ENCODE measurements around the gene KLHDC10.
"Not testable (repeated sequence)": the region's sequence is repeated elsewhere in the genome, so short reads cannot be mapped to it uniquely, and the experiment has no call there.

KLHDC10 gene

GRCh38 chr7:130118801-130119200 is 48.5 kb downstream of the KLHDC10 start:
- DNase-seq, result no peak

GRCh38 chr7:130123501-130123900 is 53.2 kb downstream of the KLHDC10 start:
- no peak for DNase-seq

GRCh38 chr7:130124711-130125110 is 54.4 kb downstream of the KLHDC10 start:
- DNase-seq, result no peak

- not testable (repeated sequence) for DNase-seq
These were observed 56.5 kb downstream of the KLHDC10 start for GRCh38 chr7:130126840-130127239.

DNA sequence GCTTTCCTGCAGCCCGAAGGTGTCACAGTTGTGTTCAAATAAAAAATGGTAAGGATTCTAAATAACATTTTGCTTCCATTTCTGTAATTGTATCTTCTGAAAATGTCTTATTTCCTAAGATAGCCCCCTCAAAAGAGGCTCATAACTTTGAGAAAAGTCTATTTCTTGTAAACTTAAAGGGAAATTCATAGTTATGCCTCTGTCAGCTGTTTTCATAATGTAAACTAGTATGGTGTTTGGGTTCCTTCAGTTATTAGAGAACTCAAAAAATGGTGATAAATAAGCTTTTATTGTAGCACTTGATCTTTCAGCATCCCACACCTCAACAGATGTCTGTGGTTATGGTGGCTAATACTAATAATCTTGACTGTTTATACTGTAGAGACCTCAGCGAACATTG is 57.1 kb downstream of the KLHDC10 start:
- no peak for DNase-seq

GRCh38 chr7:130127821-130128317 is 57.5 kb downstream of the KLHDC10 start:
- DNase-seq, result no peak

- no peak for DNase-seq
These were observed 58.7 kb downstream of the KLHDC10 start for GRCh38 chr7:130129011-130129411.

DNA sequence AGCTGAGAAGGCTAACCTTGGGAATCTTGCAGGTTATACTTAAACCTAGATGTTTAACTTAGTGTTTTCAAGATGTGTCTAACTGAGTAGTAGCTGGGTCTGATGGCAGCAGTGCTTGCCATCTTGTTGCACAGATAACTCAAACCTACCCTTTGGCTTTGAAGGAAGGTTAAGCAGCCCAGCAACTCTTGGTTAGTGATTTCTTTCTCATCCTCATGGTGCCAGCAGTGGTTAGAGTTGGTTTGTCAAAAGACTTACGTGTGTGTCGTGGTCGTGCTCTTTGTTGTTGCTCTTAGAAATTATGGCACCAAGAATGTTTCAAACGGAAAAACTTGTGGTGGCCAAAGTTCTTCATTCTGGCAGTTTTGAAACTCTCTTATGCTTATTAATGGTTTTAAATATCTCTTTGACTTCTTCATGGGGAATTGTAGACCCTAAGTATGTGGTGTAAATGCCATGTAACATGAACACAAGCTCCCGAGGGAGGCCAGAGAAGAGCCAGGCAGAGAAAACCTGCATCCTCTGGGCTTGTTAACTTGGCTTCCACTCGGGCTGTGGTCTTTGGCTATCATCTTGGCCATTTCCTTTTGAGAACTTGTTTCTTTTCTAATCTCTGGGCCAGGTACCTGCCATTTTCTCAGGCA is 61.0 kb downstream of the KLHDC10 start:
- no peak for DNase-seq

DNA sequence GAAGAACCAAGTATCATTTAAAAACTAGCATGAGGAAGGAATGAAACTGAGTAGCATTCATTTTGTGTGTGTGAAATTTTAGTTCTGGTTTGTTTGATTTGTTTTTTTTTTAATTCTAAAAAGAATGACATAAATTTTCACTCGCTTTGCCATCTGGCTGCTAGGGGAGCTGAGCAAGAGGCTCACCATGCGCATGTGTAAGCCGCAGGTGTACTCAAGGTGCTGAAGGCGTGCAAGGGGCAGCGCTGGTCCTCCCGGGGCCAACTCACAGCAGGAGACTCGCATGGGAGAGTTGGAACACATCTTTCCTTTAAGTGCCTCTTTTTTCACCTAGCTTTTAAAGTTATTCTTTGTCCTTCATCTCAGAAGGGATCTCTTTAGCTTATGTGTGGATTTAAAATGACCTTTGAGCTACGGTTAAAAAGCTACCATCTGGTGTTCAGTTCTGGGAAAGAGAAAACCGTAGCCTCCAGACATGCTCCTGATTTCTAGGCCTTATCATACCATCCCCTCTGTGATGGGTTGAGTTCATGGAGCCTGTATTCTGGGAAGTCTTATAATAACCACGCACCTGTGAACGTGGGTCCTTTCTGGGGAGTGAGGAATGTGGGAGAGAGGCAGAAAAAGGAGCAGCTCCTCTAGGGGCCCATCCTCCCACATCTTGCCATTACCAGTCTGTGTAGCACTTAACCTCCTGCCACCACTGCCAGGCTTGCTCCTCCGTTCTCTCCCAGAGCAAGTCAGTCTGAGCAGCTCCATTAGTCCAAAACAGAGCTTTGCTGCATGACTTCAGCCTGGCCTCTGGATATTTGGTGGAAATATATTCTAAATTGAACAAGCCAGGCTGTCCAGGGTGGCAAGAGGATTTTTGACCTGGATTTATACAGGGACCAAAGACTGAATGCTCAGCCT is 61.9 kb downstream of the KLHDC10 start:
- DNase-seq, result peak; percentile 87

DNA sequence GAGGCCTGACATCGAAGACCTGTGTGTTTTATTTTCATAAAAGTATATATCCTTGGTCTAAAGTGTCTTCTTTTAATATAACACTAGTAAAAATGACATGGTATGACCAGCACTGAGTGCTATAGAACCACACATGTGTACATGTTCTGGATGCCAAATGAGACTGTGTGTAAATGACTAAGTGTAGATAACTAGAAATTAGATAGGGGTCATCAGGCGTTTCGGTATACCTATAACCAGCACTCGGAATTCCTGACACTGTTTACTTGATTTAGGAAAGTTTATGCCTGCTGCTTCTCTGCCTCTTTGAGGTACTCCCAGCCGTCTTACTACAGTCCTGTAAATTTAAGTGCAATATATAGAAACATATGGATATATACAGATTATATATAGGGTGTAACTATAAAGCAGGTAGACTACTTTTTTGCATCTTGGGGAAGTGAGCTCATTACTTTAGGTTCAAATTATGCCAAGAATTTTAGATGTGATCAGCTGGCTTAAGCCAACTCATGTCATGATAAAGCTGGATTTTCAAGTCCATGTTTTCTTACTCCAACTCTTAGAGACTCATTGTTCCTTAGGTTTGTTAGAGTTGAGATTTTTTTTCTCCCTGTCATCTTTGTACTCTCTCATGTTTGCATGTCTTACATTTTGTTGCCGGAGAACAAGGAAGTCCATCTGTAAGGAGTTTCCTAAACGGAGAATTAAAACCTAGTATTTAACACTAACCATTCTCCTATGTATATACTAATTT is 62.9 kb downstream of the KLHDC10 start:
- DNase-seq, result no peak

DNA sequence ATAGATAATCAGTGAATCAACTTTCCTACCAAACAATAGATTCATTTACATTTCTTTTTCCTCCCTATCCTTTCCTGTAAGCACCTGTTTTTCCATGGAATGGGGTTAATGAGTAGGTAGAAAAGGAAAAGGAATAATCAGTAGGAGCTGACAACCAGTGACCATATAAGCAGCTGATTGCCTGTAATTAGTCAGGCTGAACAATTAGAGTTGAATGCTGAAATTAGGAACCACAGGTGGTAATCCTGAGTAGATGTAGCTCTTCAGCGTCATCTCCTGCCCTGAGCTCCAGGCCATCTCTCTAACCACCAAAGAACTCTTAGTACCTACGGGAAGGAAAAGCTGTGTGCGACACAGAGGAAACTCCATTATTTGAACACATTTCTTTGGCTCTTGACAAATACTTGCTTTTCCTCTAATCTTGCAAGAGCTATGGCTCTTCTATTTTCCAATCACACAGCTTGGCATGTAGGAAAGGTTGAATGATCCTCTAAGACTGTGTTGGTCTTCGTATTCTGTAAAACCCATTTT is 63.8 kb downstream of the KLHDC10 start:
- no peak for DNase-seq

GRCh38 chr7:130134726-130135125 is 64.4 kb downstream of the KLHDC10 start:
- no peak for DNase-seq

DNA sequence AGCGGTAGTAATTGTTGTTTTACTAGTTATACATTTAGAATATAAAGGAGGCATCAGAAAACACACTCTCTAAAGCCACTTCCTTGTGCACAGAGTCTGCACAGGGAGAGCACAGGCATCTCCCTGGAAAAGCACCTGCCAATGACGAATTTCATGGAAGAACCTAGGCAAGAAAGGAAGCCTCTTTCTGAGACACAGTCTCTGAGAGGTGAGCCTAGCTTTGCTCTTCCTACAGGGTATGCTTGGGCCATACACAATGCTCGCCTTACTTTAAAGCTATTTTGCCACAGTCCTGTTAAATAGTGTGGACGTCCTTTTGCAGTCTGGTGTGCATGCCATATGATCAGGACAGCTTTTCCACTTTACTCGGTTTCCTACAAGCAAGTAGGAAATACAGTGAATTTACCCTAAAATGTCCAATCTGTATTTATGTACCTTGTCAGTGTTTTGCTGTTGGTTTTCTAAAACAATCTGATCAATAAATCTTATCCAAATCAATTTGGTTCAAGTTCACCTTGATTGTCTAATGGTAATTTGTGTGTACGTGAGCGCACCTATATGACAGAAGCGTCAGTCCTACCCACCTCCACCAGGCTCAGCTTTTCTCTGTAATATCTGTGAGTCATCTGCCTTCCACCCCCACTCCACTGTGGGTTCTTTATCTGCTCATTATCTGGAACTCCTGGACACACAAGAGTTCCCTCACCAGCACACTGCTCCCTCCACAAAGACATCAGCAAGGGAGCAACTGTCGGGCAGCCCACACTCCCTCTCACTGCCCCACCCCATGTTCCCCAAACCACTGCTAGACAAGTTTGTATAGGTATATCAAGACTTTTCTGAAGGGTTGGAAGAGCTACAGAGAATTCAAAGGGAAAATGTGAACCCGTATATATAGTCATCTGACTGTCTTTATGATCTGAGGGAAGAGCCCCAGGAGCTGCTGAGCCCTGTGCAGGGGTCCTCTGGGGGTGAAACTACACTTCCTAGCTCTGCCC is 65.2 kb downstream of the KLHDC10 start:
- no peak for DNase-seq

DNA sequence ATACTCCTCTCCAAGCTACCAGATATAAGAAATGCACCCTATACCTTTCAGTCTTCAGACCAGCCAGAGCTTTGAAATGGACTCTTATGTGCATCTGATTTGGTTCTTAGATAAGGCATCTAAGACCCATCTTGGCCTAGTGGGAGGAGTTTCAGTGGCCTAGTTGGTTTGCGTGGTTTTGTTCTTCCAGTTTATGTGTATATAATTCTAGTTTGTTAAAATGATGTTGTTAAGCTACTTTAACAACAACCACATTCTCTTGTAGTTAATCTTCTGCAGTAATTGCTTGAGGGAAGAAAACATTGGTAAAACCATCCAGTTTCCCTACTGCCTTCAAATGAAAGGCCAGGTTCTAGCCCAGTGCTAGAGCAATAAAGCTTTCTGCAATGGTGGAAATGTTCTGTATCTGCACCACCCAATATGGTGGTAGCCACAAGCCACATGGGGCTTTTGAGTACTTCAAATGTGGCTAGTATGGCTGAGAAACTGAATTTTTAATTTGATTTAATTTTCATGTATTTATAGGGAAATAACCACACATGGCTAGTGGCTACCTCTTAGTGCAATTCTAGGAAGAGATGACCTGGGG is 66.3 kb downstream of the KLHDC10 start:
- DNase-seq, result no peak

DNA sequence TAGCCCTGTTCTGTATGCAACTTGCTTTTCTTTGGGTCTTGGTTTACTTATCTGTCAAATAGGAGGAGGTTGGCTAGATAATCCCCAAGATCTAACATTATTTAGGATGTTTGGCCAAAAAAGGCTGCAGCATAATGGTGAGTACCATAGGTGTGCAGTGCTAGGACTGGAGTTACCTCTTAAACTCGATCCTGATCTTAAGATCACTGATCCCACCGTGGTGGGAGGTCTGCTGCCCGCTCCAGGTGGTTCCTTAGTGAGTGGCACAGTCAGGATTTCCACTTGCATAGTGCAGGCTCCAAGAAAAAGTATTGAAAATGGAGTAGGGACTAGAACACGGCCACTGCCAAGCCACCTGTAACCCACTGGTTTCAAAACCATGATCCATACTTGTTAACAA is 66.9 kb downstream of the KLHDC10 start:
- no peak for DNase-seq

GRCh38 chr7:130139193-130139960 is 69.0 kb downstream of the KLHDC10 start:
- no peak for DNase-seq

GRCh38 chr7:130140551-130141160 is 70.3 kb downstream of the KLHDC10 start:
- DNase-seq, result no peak

DNA sequence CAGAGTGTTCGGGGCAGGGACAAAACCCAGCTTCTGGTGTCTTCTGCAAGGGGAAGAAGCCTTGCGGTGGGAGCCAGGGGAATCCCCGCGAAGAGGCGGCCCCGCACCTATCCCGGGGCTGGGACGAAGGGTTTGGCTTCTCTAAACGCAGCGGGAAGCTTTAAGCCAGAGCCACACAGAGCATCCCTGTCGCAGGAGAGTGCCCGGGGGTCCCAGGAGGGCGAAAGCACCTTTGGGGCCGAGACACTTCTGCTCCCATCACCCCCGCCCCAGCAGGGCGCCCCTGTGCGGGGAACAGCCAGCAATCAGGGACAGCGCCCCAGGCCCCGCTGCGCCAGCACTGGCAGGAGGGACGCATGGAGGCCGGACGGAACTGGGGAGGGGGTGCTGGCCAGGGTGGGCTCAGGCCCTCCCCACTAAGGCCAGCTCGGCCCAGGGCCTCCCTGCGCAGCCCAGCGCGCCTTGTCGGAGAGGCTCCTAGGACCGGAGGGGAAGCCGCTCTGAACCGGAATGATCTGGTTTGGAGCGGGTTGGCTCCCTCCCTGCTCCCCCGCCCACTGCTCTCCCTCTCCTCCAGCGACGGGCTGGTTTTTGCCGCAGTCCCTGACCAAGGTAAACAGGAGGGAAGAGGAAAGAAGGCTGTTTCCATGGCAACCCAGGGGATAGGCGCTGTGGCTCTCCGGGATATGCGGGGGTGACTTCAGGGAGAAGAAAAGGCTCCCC is 71.0 kb downstream of the KLHDC10 start:
- no peak for DNase-seq

GRCh38 chr7:130141884-130142653 is 71.7 kb downstream of the KLHDC10 start:
- no peak for DNase-seq

All from NCI-H2171 treated with DMSO at 0.1 percent for 48 hours (cell line).